ENCODE results near the gene NID2.

Gene NID2

GRCh38 chr14:52080158-52080800 lies 11.4 kb upstream of the NID2 start:
- H3K4me3 ChIP-seq (ENCODE audit: low read length): no peak overlapping the region
- no peak for TF ChIP-seq CTCF (conservative IDR thresholded peaks at IDR 0.05; ENCODE audit: low read depth, low read length)
- no peak for DNase-seq (ENCODE audit: low read depth)

GRCh38 chr14:52079239-52079959 lies 10.5 kb upstream of the NID2 start:
- TF ChIP-seq CTCF (conservative IDR thresholded peaks at IDR 0.05; ENCODE audit: low read depth, low read length): no peak
- H3K4me3 ChIP-seq (ENCODE audit: low read length): no peak overlapping the region
- no peak for DNase-seq (ENCODE audit: low read depth)

GRCh38 chr14:52078721-52079120 lies 9.9 kb upstream of the NID2 start:
- no peak for TF ChIP-seq CTCF (conservative IDR thresholded peaks at IDR 0.05; ENCODE audit: low read depth, low read length)
- DNase-seq (ENCODE audit: low read depth): peak; percentile 73
- no peak overlapping the region for H3K4me3 ChIP-seq (ENCODE audit: low read length)

GRCh38 chr14:52078095-52078531 lies 9.3 kb upstream of the NID2 start:
- H3K4me3 ChIP-seq (ENCODE audit: low read length): no peak overlapping the region
- no peak for DNase-seq (ENCODE audit: low read depth)
- TF ChIP-seq CTCF (conservative IDR thresholded peaks at IDR 0.05; ENCODE audit: low read depth, low read length): no peak

GRCh38 chr14:52077256-52077979 lies 8.6 kb upstream of the NID2 start:
- no peak for DNase-seq (ENCODE audit: low read depth)
- no peak for TF ChIP-seq CTCF (conservative IDR thresholded peaks at IDR 0.05; ENCODE audit: low read depth, low read length)
- H3K4me3 ChIP-seq (ENCODE audit: low read length): no peak overlapping the region

GRCh38 chr14:52076334-52076733 lies 7.5 kb upstream of the NID2 start:
- TF ChIP-seq CTCF (conservative IDR thresholded peaks at IDR 0.05; ENCODE audit: low read depth, low read length): no peak
- DNase-seq (ENCODE audit: low read depth): no peak

More at GRCh38 chr14:52076334-52076733, 7.5 kb upstream of the NID2 start:
- H3K4me3 ChIP-seq (ENCODE audit: low read length): no peak overlapping the region
